Type B pancreatic cell (in vitro differentiated cells): ENCODE results near the gene GBA3. TPM values are rescaled to one million over a fixed set of nuclear protein-coding genes. Genes with fewer than 3 reads are reported as not detected.

Experiments used
- DNase-seq: peaks from one replicate; pipeline ENCODE4 v3.0.0; 2021; ENCODE audit warnings: mixed read lengths; ENCODE audit not compliant: unreplicated experiment; ENCODE audit errors: extremely low spot score
- H3K27ac Mint-ChIP-seq: 2 replicates; pipeline ENCODE4 v1.8.0; 2021; ENCODE audit warnings: mild to moderate bottlenecking, mixed read lengths
- H3K27me3 Mint-ChIP-seq: 2 replicates; pipeline ENCODE4 v1.8.0; 2021; ENCODE audit warnings: mixed read lengths
- H3K36me3 Mint-ChIP-seq: 2 replicates; pipeline ENCODE4 v1.8.0; 2021; ENCODE audit warnings: mixed read lengths
- H3K4me1 Mint-ChIP-seq: one replicate; pipeline ENCODE4 v1.8.0; 2021; ENCODE audit warnings: mixed read lengths; ENCODE audit not compliant: unreplicated experiment
- H3K4me3 Mint-ChIP-seq: 2 replicates; pipeline ENCODE4 v1.8.0; 2021; ENCODE audit warnings: mild to moderate bottlenecking, mixed read lengths
- H3K9me3 Mint-ChIP-seq: 2 replicates; pipeline ENCODE4 v1.8.0; 2021; ENCODE audit warnings: mixed read lengths
- total RNA-seq: library from RNA; stranded (reverse); gene quantifications from 2 replicates; pipeline ENCODE4 v1.2.1, GENCODE V29; 2021; ENCODE audit warnings: low replicate concordance
- TF ChIP-seq, protein P1 (sequence below): fragments of 200-600 bp; sonication (generic); conservative IDR thresholded peaks from 2 replicates; pipeline ENCODE4 v1.5.0; 2021; ENCODE audit warnings: antibody characterized with exemption, mild to moderate bottlenecking

GBA3 gene
- total RNA-seq, 1 donor from 2014 or later: 1.4 TPM

DNA sequence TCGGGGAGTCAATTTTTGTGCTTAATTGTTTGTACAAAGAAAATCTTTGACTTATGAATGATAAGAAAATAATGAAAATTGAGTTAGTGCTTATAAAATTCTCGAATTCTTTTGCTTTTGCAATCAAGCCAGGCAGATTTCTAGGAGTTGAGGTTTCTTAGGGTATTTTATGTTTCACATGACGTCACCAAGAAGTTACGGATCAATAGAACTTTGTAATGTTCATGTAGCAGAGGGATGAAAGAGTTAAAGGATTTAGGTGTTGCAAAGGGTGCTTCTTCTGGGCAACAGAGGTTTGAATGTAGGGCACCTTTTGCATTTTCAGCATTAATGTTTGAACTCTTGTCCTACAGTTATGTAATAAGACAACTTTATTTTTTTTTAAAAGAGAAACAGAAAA, 19.4 kb downstream of the GBA3 start:
- TF ChIP-seq, protein P1, sequence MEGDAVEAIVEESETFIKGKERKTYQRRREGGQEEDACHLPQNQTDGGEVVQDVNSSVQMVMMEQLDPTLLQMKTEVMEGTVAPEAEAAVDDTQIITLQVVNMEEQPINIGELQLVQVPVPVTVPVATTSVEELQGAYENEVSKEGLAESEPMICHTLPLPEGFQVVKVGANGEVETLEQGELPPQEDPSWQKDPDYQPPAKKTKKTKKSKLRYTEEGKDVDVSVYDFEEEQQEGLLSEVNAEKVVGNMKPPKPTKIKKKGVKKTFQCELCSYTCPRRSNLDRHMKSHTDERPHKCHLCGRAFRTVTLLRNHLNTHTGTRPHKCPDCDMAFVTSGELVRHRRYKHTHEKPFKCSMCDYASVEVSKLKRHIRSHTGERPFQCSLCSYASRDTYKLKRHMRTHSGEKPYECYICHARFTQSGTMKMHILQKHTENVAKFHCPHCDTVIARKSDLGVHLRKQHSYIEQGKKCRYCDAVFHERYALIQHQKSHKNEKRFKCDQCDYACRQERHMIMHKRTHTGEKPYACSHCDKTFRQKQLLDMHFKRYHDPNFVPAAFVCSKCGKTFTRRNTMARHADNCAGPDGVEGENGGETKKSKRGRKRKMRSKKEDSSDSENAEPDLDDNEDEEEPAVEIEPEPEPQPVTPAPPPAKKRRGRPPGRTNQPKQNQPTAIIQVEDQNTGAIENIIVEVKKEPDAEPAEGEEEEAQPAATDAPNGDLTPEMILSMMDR: no peak
- Mint-ChIP-seq H3K27ac (no peak overlapping the region), H3K4me1 (no peaks in the 10 kb centered on the region), H3K36me3 (no peaks in the 10 kb centered on the region), H3K9me3 (no peaks in the 10 kb centered on the region), H3K4me3 (no peak overlapping the region), H3K27me3 (peaks cover 3% of the 10 kb centered on the region)
- DNase-seq: no peak

DNA sequence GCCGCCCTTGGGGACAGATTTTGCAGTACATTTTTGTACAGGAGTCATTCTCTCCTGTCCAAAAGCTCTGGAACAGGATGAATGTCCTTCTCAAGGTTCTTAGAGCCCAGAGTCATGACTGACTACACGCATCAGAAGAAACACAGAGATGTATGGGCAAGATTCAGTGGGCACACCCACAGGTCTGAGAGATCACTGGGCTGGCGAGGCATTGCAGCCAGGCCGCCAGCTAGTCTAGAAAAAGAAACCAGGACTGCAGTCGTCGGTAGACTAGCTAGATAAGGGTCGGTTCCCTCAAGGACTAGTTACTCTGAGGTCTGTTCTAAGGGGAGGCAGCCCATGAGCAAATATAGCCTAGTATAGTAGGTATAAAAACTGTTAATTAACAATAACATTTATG, 19.8 kb downstream of the GBA3 start:
- Mint-ChIP-seq H3K9me3 (no peaks in the 10 kb centered on the region), H3K4me1 (no peaks in the 10 kb centered on the region), H3K27me3 (no peaks in the 10 kb centered on the region), H3K36me3 (no peaks in the 10 kb centered on the region), H3K27ac (no peak overlapping the region), H3K4me3 (no peak overlapping the region)
- TF ChIP-seq, protein P1: no peak
- no peak for DNase-seq

DNA sequence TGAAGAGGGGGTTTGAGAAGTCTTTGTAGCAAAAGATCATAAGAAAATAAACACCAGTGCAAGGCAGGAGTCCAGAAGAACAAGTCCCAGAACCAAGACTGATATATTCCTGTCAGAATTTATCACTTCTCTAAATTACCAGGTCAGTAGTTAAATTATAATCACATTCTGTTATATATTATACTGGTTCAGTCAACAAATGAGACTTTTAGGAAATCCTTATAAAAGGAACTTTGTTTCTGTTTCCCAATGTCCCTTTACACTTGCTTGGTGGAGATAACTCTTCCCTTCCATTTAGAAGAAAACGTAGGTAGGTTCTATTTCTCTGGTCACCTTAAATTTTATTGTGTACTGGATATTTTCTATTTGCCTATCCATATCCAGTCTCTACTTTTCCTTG, 21.1 kb downstream of the GBA3 start:
- Mint-ChIP-seq H3K27me3 (no peaks in the 10 kb centered on the region), H3K36me3 (no peaks in the 10 kb centered on the region), H3K9me3 (no peaks in the 10 kb centered on the region), H3K27ac (no peak overlapping the region), H3K4me1 (no peaks in the 10 kb centered on the region), H3K4me3 (no peak overlapping the region)
- TF ChIP-seq, protein P1: no peak
- no peak for DNase-seq

DNA sequence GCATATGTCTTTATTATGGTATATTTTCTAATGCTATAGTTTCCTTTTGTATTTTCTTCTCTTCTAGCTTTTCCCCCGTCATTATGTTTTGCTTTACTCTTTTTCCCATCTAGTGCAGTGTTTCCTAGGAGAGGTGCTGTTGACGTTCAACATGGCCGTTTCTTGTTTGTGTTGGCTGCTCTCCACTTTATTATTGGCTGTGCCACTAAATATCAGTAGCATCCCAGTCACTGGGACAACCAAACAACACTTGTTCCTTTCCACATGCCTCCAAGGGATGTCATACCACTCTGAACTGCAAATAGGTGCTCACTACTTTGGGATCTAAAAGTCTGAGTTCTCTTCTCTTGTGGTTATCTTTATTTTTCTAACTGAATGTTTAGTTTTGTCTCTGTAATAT, 26.5 kb downstream of the GBA3 start:
- Mint-ChIP-seq H3K27ac (no peak overlapping the region), H3K36me3 (no peaks in the 10 kb centered on the region), H3K27me3 (no peaks in the 10 kb centered on the region), H3K4me1 (no peaks in the 10 kb centered on the region), H3K9me3 (no peaks in the 10 kb centered on the region), H3K4me3 (no peak overlapping the region)
- DNase-seq: no peak
- TF ChIP-seq, protein P1: no peak

DNA sequence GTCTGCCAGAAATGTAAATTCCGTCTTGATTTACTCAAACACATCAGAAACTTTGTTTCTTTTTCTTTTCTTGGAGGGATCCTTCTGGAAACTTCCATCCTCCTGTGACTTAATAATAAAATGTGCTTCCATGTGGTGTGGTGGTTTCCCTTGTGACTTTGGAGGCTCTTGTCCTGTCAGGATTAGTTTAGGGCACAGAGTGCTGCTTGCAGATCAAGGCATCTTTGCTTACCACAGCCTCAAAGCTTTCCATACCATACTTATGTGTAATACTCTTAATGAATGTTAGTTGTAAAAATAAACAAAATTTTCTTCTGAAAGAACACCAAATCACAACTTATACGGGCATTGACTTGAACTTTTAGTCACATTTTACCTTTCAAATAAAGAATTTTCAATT, 27.4 kb downstream of the GBA3 start:
- TF ChIP-seq, protein P1: no peak
- Mint-ChIP-seq H3K4me3 (no peak overlapping the region), H3K9me3 (no peaks in the 10 kb centered on the region), H3K4me1 (no peaks in the 10 kb centered on the region), H3K36me3 (no peaks in the 10 kb centered on the region), H3K27ac (no peak overlapping the region), H3K27me3 (no peaks in the 10 kb centered on the region)
- no peak for DNase-seq

DNA sequence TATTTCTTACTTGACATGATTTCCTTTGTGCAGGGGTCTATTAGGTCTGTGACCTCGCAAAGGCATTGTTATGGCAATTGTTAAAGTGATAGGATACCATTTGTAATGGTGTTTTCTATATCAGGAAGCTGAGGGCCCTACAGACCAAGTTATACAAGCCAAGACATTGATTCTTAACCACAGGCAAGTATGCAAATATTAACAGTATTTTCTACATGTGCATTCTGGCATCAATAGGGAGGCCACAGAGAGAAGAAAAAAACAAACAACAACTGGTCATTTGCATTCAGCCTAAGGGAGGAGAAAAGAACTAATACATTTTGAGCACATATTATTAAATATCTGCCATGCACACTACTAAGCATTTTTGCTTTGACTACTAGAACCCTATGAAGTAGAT, 28.5 kb downstream of the GBA3 start:
- Mint-ChIP-seq H3K27me3 (no peaks in the 10 kb centered on the region), H3K27ac (no peak overlapping the region), H3K36me3 (no peaks in the 10 kb centered on the region), H3K4me3 (no peak overlapping the region), H3K9me3 (no peaks in the 10 kb centered on the region), H3K4me1 (no peaks in the 10 kb centered on the region)
- DNase-seq: no peak
- TF ChIP-seq, protein P1: no peak
